Neuronal stem cell (in vitro differentiated cells): ENCODE measurements around the gene SAMD10.

Experiments
- DNase-seq: peaks from one replicate; pipeline ENCODE4 v3.0.0-alpha.2; 2013; ENCODE audit warnings: low spot score
- H2AFZ ChIP-seq: one replicate; pipeline ENCODE4 v1.6.1; 2013; ENCODE audit warnings: mild to moderate bottlenecking, low read length, inconsistent platforms
- H2AK5ac ChIP-seq: 2 replicates; pipeline ENCODE4 v1.6.1; 2013; ENCODE audit warnings: low read depth, mild to moderate bottlenecking, inconsistent platforms, low read length, moderate library complexity, mixed read lengths
- H2BK120ac ChIP-seq: 2 replicates; pipeline ENCODE4 v1.6.1; 2013; ENCODE audit warnings: low read depth, mild to moderate bottlenecking, inconsistent platforms, low read length, moderate library complexity, mixed read lengths
- H2BK12ac ChIP-seq: one replicate; pipeline ENCODE4 v1.6.1; 2013; ENCODE audit warnings: low read length, inconsistent platforms
- H2BK15ac ChIP-seq: 2 replicates; pipeline ENCODE4 v1.6.1; 2013; ENCODE audit warnings: mild to moderate bottlenecking, low read length, inconsistent platforms, mixed read lengths
- H2BK5ac ChIP-seq: one replicate; pipeline ENCODE4 v1.6.1; 2013; ENCODE audit warnings: inconsistent platforms, mild to moderate bottlenecking, low read length, moderate library complexity
- H3K14ac ChIP-seq: one replicate; pipeline ENCODE4 v1.6.1; 2013; ENCODE audit warnings: low read length, inconsistent platforms
- H3K18ac ChIP-seq: 2 replicates; pipeline ENCODE4 v1.6.1; 2013; ENCODE audit warnings: low read length, inconsistent platforms
- H3K23ac ChIP-seq: 2 replicates; pipeline ENCODE4 v1.6.1; 2013; ENCODE audit warnings: low read depth, mild to moderate bottlenecking, mixed read lengths, low read length, inconsistent platforms; ENCODE audit not compliant: poor library complexity
- H3K27ac ChIP-seq: replicated peaks from 3 replicates; pipeline ENCODE4 v1.5.1; 2013; ENCODE audit warnings: low read length, inconsistent platforms
- H3K27me3 ChIP-seq, 3 experiments: 2 replicates each; pipeline ENCODE4 v1.6.1; 2013; ENCODE audit warnings: low read length in 3 of 3, mild to moderate bottlenecking in 2 of 3, inconsistent platforms in 1 of 3, low read depth in 1 of 3, mixed read lengths in 1 of 3, moderate library complexity in 1 of 3; ENCODE audit not compliant: control insufficient read depth in 3 of 3, insufficient read depth in 3 of 3
- H3K36me3 ChIP-seq, 2 donors: replicated peaks in 1 of 2; 2 replicates each; pipeline ENCODE4 v1.6.1; 2013; ENCODE audit warnings: low read length in 2 of 2; ENCODE audit not compliant: control insufficient read depth in 2 of 2, insufficient read depth in 2 of 2
- H3K4ac ChIP-seq: 2 replicates; pipeline ENCODE4 v1.6.1; 2013; ENCODE audit warnings: inconsistent platforms, mild to moderate bottlenecking, low read length, moderate library complexity
- H3K4me1 ChIP-seq, 2 donors: 1 replicate in 1 of 2; 2 replicates in 1 of 2; pipeline ENCODE4 v1.6.1; 2013; ENCODE audit warnings: low read length in 2 of 2, low read depth in 1 of 2; ENCODE audit not compliant: control insufficient read depth in 2 of 2, insufficient read depth in 1 of 2
- H3K4me2 ChIP-seq: one replicate; pipeline ENCODE4 v1.6.1; 2013; ENCODE audit warnings: mild to moderate bottlenecking, low read length, inconsistent platforms; ENCODE audit not compliant: insufficient read depth, poor library complexity, severe bottlenecking
- H3K4me3 ChIP-seq, 2 donors: 2 replicates each; pipeline ENCODE4 v1.5.1; 2013; ENCODE audit warnings: low read length in 2 of 2, mild to moderate bottlenecking in 2 of 2, inconsistent platforms in 1 of 2, moderate library complexity in 1 of 2
- H3K79me1 ChIP-seq: one replicate; pipeline ENCODE4 v1.6.1; 2013; ENCODE audit warnings: low read depth, mild to moderate bottlenecking, inconsistent platforms, low read length, moderate library complexity
- H3K9ac ChIP-seq: one replicate; pipeline ENCODE4 v1.6.1; 2013; ENCODE audit warnings: mild to moderate bottlenecking, low read depth, low read length, inconsistent platforms; ENCODE audit not compliant: poor library complexity
- H3K9me3 ChIP-seq, 2 donors: replicated peaks in 1 of 2; 2 replicates each; pipeline versions ENCODE3 to v1.6.1; 2013; ENCODE audit warnings: low read length in 2 of 2, mild to moderate bottlenecking in 2 of 2, inconsistent platforms in 1 of 2, low read depth in 1 of 2, mixed read lengths in 1 of 2, moderate library complexity in 1 of 2; ENCODE audit not compliant: control insufficient read depth in 2 of 2, insufficient read depth in 1 of 2
- H4K8ac ChIP-seq: one replicate; pipeline ENCODE4 v1.6.1; 2013; ENCODE audit warnings: low read depth, mild to moderate bottlenecking, inconsistent platforms, low read length, moderate library complexity
- H4K91ac ChIP-seq: one replicate; pipeline ENCODE4 v1.6.1; 2013; ENCODE audit warnings: low read length, low read depth, mild to moderate bottlenecking, inconsistent platforms; ENCODE audit not compliant: poor library complexity
- WGBS, 2 donors: extraction: QIAGEN DNeasy Blood & Tissue Kit; methylation state at CpG; one replicate each; pipeline ENCODE4 v1.1.7; 2013; ENCODE audit warnings: missing lambda C conversion rate in 2 of 2, mixed read lengths in 1 of 2; ENCODE audit not compliant: insufficient read length in 2 of 2, insufficient replicate concordance in 1 of 2; ENCODE audit errors: extremely low coverage in 2 of 2; 5-methylcytosine and 5-hydroxymethylcytosine counted together

Gene SAMD10

DNA sequence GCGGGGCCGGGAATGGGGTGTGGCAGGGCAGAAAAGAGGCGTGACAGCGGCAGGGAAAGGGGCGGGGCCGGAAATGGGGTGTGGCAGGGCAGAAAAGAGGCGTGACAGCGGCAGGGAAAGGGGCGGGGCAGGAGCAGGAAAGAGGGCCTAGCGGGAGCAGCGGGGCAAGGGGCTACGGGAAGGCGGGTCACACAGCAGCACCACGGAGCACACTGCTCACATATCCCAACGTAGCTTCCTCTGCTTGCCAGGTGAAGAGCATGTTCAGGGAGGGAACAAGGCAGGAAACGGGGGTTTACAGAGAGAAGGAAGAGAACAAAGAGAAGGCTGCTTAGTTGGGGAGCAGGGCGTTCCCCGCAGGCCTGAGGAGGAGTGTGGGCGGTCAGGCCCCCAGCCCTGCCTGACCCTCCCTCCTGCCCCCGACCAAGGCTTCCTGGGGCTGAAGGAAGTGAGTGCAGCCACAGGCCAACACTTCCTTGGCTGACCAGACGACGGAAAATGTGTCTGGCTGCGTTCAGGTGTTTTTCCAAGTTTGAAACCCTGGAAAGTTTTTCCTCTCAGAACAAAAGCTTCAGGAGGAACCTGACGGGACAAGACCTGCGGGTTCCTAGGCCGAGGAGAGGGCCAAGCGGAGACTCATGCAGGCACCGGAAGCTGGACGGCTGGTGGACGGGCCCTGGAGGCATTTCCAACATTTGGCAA is 37.0 kb downstream of the SAMD10 start:
- H3K9me3 ChIP-seq, result peaks cover 0 to 2% of the 10 kb centered on the region in 2 donors
- no peak overlapping the region for H2AK5ac ChIP-seq
- peak overlapping the region; percentile 78 for H3K27ac ChIP-seq
- H3K27me3 ChIP-seq, result no peaks in the 10 kb centered on the region
- no peak overlapping the region for H4K8ac ChIP-seq
- peak overlapping the region; percentile 82 for H3K14ac ChIP-seq
- H3K36me3 ChIP-seq, result peaks cover 39 to 81% of the 10 kb centered on the region in 2 donors
- H2AFZ ChIP-seq, result no peak overlapping the region
- H3K79me1 ChIP-seq, result peaks cover 31% of the 10 kb centered on the region
- no peak overlapping the region for H2BK12ac ChIP-seq
- peak overlapping the region; percentile 89 for H3K23ac ChIP-seq
- peaks cover 0 to 5% of the 10 kb centered on the region in 2 donors for H3K4me1 ChIP-seq
- peak overlapping the region; percentile 25 for H3K4me2 ChIP-seq
- no CpG with 5 or more reads among the region's 30 CpGs for WGBS, 2 donors
- H3K4ac ChIP-seq, result no peak overlapping the region
- H3K18ac ChIP-seq, result peak overlapping the region; percentile 12
- H3K9ac ChIP-seq, result no peak overlapping the region
- H2BK120ac ChIP-seq, result no peak overlapping the region
- H3K4me3 ChIP-seq, result no peak overlapping the region
- H2BK15ac ChIP-seq, result no peak overlapping the region
- no peak for DNase-seq
- no peak overlapping the region for H4K91ac ChIP-seq
- no peak overlapping the region for H2BK5ac ChIP-seq

DNA sequence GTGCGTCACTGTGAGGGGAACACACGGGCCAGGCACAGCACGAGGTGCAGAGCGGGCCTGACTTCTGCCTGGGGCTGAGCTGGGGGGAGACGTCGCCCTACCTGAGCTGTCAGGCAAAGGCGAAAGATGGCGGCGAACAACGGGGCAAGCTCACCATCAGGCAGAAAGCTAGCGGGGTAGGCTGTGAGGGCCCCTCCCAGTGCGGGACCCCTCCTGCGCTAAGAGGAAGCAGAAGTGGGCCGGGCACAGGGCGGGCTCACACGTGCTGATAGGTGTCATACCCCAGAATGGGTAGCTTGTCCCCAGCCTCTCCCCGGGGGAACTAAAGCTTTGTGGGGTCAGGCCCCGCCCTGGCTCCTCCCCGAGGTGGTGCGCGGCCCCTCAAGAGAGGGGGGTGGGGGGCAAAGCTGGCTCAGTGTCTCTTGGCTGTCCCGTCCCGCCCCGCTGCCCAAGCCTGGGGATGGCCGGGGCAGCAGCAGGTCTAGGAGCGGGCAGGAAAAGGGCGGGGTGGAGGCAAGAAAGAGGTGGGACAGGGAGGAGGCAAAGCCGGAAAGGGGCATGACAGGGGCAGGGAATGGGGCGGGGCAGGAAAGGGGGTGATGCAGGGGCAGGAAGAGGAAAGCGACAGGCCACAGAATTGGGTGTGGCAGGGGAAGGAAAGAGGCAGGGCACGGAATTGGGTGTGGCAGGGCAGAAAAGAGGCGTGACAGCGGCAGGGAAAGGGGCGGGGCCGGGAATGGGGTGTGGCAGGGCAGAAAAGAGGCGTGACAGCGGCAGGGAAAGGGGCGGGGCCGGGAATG is 38.0 kb downstream of the SAMD10 start:
- no peaks in the 10 kb centered on the region for H3K27me3 ChIP-seq
- no peak overlapping the region for H2BK12ac ChIP-seq
- H4K8ac ChIP-seq, result peak overlapping the region; percentile 23
- no peak for DNase-seq
- H3K4ac ChIP-seq, result no peak overlapping the region
- no CpG with 5 or more reads among the region's 39 CpGs for WGBS, 2 donors
- peaks cover 27% of the 10 kb centered on the region for H3K79me1 ChIP-seq
- H3K9ac ChIP-seq, result peak overlapping the region; percentile 71
- H3K4me3 ChIP-seq, result peak overlapping the region in 1 of 2 donors; percentile 63
- peaks cover 0 to 2% of the 10 kb centered on the region in 2 donors for H3K9me3 ChIP-seq
- peak overlapping the region; percentile 66 for H2BK5ac ChIP-seq
- H3K27ac ChIP-seq, result no peak overlapping the region
- no peak overlapping the region for H4K91ac ChIP-seq
- no peak overlapping the region for H3K18ac ChIP-seq
- H3K4me1 ChIP-seq, result peaks cover 0 to 5% of the 10 kb centered on the region in 2 donors
- no peak overlapping the region for H2BK120ac ChIP-seq
- peak overlapping the region; percentile 38 for H3K14ac ChIP-seq
- H2BK15ac ChIP-seq, result no peak overlapping the region
- peak overlapping the region; percentile 89 for H3K23ac ChIP-seq
- H2AK5ac ChIP-seq, result peak overlapping the region; percentile 63
- peak overlapping the region; percentile 40 for H3K4me2 ChIP-seq
- peaks cover 39 to 87% of the 10 kb centered on the region in 2 donors for H3K36me3 ChIP-seq
- no peak overlapping the region for H2AFZ ChIP-seq

DNA sequence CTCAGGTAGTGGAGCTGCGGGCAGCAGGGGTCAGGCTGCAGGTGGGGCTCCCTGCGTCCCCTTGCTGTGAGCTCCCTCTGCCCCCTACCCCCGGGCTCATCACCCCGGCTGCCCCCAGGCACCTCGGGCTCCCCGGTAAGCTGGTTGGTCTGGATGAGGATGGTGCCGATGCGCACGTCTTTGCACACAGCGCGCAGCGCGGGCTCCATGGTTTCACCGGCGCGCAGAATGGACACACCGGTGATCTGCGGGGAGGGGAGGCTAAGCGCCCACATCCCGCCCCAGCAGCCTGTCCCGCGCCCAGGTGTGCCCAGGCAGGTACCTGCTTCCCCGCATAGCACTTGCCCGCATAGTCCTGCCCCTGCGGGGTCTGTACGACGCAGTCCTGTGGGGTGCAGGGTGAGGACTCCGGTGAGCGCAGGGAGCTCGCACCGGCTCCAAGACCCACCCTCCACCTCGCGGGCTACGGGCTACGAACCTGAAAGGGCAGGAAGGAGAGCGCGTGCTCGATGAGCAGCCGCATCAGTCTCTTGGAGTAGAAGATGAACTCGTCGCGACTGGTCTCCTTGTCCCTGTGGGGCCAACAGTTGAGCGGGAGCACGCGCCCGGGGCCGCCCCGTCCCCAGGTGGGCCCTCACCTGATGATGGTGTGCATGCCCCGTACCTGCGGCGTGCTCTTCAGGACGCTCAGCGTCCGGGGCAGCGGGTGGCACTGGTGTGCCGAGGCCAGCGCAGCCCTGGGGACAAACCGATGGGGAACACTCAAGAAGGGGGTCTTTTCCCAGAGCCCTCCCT is 38.8 kb downstream of the SAMD10 start:
- DNase-seq, result no peak
- Histone ChIP-seq H3K23ac (peak overlapping the region; percentile 89), H2BK120ac (no peak overlapping the region), H3K4me1 (peaks cover 0 to 5% of the 10 kb centered on the region in 2 donors), H3K4me3 (no peak overlapping the region), H2BK12ac (no peak overlapping the region), H3K4ac (no peak overlapping the region), H3K18ac (no peak overlapping the region), H3K27me3 (no peaks in the 10 kb centered on the region), H3K9ac (peak overlapping the region; percentile 71), H3K14ac (peak overlapping the region; percentile 8), H3K4me2 (no peak overlapping the region), H3K79me1 (peaks cover 23% of the 10 kb centered on the region), H2BK5ac (peak overlapping the region; percentile 66), H4K91ac (no peak overlapping the region), H3K9me3 (peaks cover 0 to 2% of the 10 kb centered on the region in 2 donors), H2BK15ac (no peak overlapping the region), H2AK5ac (peak overlapping the region; percentile 84), H3K27ac (no peak overlapping the region), H4K8ac (peak overlapping the region; percentile 23), H3K36me3 (peaks cover 43 to 89% of the 10 kb centered on the region in 2 donors), H2AFZ (no peak overlapping the region)
- WGBS, 2 donors, result no CpG with 5 or more reads among the region's 58 CpGs
